ENCODE results near the gene ZSCAN10. TPM values are rescaled to one million over a fixed set of nuclear protein-coding genes. Genes with fewer than 3 reads are reported as not detected.

Gene ZSCAN10
- total RNA-seq, 1 experiment from 2014 or later = 0.76 TPM

- H3K4me3 ChIP-seq (replicated peaks in 1 of 2; ENCODE audit: low read depth in 1 of 2, low read length in 2 of 2) = no peak overlapping the region
- intact Hi-C loops (cut with micrococcal nuclease) = loop anchor here (2.0 kb wide), 1 partner anchor 69 kb away; no protein-coding TSS in a partner anchor
- H3K9me2 ChIP-seq (ENCODE audit: insufficient read depth) = no peaks in the 10 kb centered on the region
- H3K36me3 ChIP-seq (ENCODE audit: control insufficient read depth in 1 of 2, insufficient read depth in 2 of 2, low read length in 2 of 2) = peaks cover 0 to 6% of the 10 kb centered on the region in 2 experiments; a peak in 2 of 4 replicates
- H3K9ac ChIP-seq (ENCODE audit: low read length) = no peak overlapping the region
- no peak for TF ChIP-seq POLR2AphosphoS5 (IDR thresholded peaks at IDR 0.05; ENCODE audit: low read depth, low read length)
- TF ChIP-seq ZBTB33 (IDR thresholded peaks at IDR 0.05; ENCODE audit: extremely low read depth, insufficient replicate concordance, low read length) = no peak
- no peak for TF ChIP-seq ATF3 (IDR thresholded peaks at IDR 0.05)
- TF ChIP-seq TCF7L2 (IDR thresholded peaks at IDR 0.05; ENCODE audit: borderline replicate concordance, extremely low read depth, insufficient read depth, insufficient read length) = no peak
- TF ChIP-seq CTCF (IDR thresholded peaks at IDR 0.05 in 2 of 3, conservative IDR thresholded peaks at IDR 0.05 in 1 of 3; ENCODE audit: borderline replicate concordance in 1 of 3, insufficient read depth in 1 of 3, low read depth in 2 of 3, low read length in 2 of 3) = no peak
- no peaks in the 10 kb centered on the region for H4K20me1 ChIP-seq (ENCODE audit: insufficient read depth)
- ATAC-seq = no peak
- RAD21 ChIA-PET (ENCODE audit: low non-redundant PET in 1 of 2, low total read pairs in 2 of 2, uncharacterized antibody in 2 of 2, unreplicated experiment in 2 of 2) = no interaction called here
- H3K27ac ChIP-seq (ENCODE audit: low read depth, low read length) = no peak overlapping the region
- POLR2A ChIA-PET = no interaction called here
- H3K79me2 ChIP-seq (ENCODE audit: insufficient read depth, low read length) = peaks cover 5% of the 10 kb centered on the region
- H3K27me3 ChIP-seq (ENCODE audit: insufficient read depth, low read length) = no peaks in the 10 kb centered on the region
- no peak for DNase-seq (ENCODE audit: low read depth, low spot score)
- H3K4me1 ChIP-seq (ENCODE audit: control insufficient read depth in 1 of 2, insufficient read depth in 2 of 2, low read length in 2 of 2) = peaks cover 21 to 40% of the 10 kb centered on the region in 2 experiments
- H3K4me2 ChIP-seq (ENCODE audit: low read length) = no peak overlapping the region
- H3K9me3 ChIP-seq (ENCODE audit: control insufficient read depth in 1 of 2, insufficient read depth in 1 of 2, low read depth in 1 of 2, low read length in 2 of 2) = no peaks in the 10 kb centered on the region
- CTCF ChIA-PET = interaction anchor here (1.1 kb wide), 1 partner anchor 96 kb away, joined by 3 read pairs; no protein-coding TSS in a partner anchor
- no peak overlapping the region for H2AFZ ChIP-seq (ENCODE audit: low read depth, low read length, poor library complexity, severe bottlenecking)
- no TSS peak for BruUV-seq (replicated peaks)
Measured at GRCh38 chr16:3127745-3128144, 28.7 kb upstream of the ZSCAN10 start.

Measured in HCT116 (cell line).